OCI-LY7 (cell line): ENCODE data around the gene EXOSC6.
"Not testable (repeated sequence)": the region's sequence is repeated elsewhere in the genome, so short reads cannot be mapped to it uniquely, and the experiment has no call there.

Source experiments
- CTCF ChIP-seq: fragments of 200-600 bp; sonication (generic); conservative IDR thresholded peaks from 2 replicates; pipeline ENCODE4 v1.5.1; 2014; ENCODE audit warnings: mild to moderate bottlenecking, antibody characterized with exemption, low read length, moderate library complexity, mixed read lengths
- EZH2phosphoT487 ChIP-seq: fragments of 200-600 bp; sonication (generic); IDR thresholded peaks from 2 replicates; pipeline ENCODE4 v1.6.1; 2018; ENCODE audit warnings: low read depth, borderline replicate concordance, mild to moderate bottlenecking, mixed run types, antibody characterized with exemption, low read length, moderate library complexity, mixed read lengths

- not testable (repeated sequence) for TF ChIP-seq CTCF, EZH2phosphoT487
Measured at GRCh38 chr16:70204668-70205405, 46.9 kb downstream of the EXOSC6 start.
